Middle frontal gyrus (tissue), 1 donor: ENCODE data around the gene ITIH1.
"Not testable (repeated sequence)": the region's sequence is repeated elsewhere in the genome, so short reads cannot be mapped to it uniquely, and the experiment has no call there.

Experiments
- DNase-seq: peaks from one replicate; pipeline ENCODE4 v3.0.0-alpha.2; 2015; ENCODE audit warnings: low spot score; ENCODE audit errors: extremely low spot score

Gene ITIH1

DNA sequence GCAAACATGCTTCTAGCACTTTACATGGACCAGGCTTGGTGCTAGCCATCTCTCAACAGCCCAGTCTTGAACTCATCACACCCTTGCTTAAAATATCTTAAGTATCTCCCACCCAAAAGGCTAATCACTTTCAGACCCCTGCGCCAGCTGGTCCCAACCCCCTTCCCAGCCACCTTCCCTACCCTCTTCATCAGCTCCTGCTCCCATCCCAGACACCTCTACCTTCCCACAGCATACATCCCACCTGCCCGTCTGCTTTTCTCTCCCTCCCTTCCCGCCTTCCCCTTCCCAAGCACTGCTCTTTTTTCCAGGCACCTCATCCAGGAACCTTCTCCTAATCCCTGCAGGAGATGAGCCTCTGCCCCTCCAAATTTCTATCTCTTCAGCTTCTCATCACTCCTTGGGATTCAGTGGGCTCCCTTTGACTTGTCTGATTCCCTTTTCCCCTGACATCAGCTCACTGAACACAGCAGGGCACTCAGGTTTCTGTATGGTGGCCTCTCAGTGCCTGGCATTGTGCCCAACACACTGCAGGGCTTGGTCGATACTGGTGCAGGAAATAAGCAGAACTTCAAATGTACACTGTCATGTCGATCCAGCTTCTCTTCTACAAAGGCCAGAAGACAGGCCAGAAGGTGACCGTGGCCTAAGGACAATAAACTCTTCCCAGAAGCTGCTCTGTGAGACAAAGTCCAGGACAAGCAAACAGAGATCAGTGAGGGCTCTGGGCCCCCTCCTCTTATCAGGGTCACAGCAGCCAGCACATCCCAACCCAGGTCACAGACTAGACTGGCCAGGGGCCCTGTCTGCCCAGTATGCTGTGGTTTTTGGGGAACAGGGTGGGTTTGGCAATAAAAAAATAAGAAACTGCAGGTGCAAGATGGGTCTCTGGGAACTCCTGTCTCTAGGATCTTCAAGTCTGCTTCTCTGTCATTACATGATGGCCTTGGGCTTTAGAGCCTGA is 2.2 kb upstream of the ITIH1 start:
- DNase-seq = no peak

DNA sequence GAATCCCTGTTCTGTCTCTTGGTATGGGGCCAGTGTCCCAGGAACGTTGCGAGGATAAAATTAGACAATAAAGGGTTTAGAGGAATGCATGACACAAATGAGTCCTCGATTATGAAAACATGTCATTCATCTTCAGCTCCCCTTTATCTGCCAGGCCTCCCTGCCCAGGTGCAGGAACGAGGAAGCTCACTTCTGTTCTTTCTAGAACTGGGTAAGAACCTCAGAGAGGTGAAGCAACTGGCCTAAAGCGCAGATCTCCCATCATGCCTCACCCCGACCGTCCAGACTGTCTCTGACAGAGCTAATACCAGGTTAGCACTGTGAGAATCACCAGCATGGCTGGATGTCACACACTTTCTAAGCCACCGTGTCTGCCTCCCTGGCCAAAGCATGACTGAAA is 1.5 kb upstream of the ITIH1 start:
- no peak for DNase-seq

DNA sequence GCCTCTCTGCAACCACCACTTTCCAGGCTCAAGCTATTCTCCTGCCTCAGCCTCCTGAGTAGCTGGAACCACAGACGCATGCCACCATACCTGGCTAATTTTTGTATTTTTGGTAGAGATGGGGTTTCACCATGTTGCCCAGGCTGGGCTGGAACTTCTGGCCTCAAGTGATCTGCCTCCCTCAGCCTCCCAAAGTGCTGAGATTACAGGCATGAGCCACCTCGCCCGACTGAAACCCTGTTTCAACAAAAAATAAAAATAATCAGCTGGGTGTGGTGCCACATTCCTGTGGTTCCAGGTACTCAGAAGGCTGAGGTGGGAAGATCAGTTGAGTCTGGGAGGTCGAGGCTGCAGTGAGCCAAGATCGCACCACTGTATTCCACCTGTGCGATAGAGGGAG is 913 bp upstream of the ITIH1 start:
- not testable (repeated sequence) for DNase-seq

DNA sequence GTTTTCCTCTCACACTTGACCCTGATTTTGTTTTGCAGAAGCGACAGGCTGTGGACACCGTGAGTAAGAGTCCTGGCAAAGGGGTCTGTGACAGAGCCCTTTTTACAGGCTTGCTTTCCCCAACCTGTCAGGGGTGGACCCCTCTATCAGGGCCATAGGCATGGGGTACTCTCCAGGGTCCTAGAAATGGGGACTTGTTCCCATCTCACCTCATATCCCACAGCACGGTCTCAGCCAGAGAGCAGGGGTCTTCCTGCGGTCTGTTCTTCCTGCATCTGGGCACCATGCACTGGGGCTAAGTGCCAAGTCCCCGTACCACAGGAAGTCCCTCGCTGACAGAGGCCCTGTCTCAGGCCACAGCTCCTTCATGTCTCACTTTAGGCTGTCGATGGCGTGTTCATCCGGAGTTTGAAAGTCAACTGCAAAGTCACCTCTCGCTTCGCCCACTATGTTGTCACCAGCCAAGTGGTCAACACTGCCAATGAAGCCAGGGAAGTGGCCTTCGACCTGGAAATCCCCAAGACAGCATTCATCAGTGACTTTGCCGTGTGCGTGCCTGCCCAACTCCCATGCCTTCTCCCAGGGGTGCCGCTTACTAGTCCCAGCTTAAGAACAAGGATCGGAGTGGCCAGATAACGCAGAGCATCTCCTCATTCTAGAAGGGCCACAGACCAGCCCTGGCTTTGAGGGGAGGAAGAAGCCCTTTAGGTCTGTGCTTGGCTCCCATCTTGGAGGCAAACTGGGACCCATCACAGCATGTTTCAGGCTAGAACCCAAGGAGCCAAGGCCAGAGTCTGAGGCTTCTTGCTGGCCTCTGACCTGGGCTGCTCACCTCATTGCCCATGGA is 783 bp downstream of the ITIH1 start:
- no peak for DNase-seq

DNA sequence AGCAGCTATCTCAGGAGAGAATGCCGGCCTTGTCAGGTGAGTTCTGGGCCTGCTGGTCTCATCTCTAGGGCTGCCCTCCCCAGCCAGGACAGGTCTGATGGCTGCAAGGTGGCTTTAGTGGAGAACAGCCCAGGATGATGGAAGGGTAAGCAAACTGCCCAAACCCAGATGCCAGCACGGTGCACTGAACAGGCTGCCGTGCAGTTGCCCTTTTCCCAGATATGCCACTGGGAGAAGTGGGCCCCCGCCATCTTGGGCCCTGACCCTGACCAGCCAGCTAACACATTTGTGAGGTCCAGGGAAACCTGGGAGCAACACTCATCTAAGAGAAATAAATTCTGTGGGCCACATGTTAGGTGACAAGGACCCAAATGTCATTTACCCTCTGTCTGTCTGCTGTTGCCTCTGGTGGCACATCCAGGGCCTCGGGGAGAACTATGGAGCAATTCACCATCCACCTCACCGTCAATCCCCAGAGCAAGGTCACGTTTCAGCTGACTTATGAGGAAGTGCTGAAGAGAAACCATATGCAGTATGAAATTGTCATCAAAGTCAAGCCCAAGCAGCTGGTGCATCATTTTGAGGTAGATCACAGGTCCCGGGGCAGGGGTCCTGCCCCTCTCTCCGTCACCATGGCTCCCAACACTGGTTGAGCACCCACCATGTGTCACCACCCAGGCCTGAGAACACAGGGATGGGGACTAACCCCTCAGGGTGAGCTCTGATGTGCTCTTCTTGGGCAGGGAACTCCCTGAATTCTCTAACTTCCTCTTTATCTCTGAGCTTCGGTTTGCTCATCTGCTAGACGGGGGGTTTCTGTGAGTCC is 1.8 kb downstream of the ITIH1 start:
- no peak for DNase-seq

DNA sequence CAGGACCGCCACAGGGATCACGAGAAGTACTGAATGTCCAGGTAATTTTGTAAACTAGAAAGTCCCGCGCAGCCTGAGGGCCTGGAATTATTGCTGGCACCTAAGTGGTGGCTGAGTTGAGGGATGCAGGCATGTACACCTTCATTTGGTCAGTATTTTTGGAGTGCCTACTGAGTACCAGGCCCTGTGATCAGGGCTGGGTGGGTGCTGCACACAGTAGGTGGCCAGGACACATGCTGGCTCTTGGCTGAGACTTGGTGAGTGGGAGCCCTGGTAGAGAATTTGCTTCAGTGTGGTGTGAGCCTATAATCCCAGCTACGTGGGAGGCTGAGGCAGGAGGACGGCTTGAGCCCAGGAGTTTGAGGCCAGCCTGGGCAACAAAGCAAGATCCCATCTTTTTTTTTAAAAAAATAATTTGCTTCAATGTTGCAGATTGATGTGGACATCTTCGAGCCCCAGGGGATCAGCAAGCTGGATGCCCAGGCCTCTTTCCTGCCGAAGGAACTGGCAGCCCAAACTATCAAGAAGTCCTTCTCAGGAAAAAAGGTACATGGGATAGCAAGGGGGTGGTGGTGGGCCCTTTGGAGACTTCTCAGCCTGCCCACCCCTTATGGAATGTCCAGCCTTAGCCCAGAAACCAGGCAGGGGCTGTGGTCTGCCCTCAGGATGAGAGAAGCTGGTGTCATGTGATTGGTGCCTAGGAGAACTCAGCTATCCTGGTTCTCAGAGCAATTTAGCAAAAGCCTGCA is 2.6 kb downstream of the ITIH1 start:
- no peak for DNase-seq

DNA sequence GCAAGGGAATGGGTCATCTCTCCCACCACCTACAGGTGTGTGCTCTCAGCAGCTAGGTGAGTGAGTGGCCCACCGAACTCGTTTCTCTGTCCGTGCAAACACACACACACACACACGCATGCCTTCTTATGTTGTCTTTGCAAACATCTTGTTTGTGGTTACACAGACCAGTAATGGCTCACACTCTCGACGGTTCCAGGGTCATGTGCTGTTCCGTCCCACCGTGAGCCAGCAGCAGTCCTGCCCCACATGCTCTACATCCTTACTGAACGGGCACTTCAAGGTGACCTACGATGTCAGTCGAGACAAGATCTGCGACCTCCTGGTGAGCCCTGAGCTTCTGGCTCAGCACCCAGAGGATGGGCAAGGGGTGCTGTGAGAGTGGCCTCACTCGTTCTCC is 4.3 kb downstream of the ITIH1 start:
- no peak for DNase-seq

DNA sequence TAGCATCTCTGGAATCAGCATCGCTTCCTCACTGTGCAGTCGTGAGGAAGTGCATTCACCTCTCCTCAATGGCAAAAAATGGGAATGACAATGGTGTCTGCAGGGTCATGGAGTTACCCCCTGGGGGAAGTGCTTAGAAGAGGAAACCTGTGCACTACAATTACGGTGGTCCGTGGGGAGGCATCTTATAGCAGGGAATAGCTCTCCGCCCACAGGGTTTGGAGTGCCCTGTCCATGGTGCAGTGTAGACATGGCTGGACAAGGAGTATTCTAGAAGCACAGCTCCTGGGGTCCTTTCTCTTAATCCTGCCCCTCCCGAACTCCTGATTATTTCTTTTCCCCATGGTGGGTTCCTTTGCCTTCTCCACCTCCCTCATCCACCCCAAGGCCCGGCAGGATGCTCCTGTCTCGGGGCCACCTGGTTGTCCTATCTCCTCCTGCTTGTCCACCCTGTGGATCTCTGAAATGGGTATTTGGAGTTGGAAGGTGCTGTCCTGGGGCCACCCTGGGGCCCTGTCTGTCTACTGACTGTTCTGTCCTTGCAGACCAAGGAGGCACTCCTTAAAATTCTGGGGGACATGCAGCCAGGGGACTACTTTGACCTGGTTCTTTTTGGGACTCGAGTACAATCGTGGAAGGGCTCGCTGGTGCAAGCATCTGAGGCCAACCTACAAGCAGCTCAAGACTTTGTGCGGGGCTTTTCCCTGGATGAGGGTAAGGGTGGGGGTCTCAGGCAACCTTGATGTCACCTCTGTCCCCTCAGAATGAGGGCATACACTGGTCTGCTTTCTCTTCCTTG is 5.2 kb downstream of the ITIH1 start:
- DNase-seq = no peak

DNA sequence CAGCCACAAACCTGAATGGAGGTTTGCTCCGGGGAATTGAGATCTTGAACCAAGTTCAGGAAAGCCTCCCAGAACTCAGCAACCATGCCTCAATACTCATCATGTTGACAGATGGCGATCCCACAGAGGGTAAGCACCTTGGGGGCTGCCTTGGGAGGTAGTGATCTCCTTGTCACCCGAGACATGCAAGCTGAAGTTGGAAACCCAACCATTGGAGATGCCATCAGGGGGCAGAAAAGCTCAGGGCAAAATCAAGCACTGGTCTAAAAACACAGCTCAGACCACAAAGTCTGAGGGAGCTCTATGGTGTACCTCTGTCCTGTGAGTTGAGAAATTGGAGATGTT is 5.8 kb downstream of the ITIH1 start:
- DNase-seq = no peak

DNA sequence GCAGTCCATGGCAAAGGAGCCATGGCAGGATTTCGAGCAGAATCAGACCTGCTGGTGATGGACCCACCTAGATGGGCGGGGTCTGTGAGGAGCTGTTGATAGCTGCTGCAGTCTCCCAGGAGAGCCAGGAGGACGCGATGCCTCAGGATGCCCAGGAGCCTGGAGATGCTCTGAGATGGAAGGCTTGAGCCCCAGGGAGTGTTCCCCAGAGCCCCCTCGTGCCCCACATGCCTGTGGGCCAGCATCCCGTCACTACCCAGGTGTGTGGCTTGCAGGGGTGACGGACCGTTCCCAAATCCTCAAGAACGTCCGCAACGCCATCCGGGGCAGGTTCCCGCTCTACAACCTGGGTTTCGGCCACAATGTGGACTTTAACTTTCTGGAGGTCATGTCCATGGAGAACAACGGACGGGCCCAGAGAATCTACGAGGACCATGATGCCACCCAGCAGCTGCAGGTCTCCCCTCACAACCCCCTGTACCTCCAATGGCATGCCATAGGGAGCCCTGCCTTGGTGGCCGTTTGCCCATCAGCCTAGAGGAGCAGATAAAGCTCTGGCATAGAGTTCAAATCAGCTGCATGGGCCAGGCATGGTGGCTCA is 6.7 kb downstream of the ITIH1 start:
- no peak for DNase-seq

DNA sequence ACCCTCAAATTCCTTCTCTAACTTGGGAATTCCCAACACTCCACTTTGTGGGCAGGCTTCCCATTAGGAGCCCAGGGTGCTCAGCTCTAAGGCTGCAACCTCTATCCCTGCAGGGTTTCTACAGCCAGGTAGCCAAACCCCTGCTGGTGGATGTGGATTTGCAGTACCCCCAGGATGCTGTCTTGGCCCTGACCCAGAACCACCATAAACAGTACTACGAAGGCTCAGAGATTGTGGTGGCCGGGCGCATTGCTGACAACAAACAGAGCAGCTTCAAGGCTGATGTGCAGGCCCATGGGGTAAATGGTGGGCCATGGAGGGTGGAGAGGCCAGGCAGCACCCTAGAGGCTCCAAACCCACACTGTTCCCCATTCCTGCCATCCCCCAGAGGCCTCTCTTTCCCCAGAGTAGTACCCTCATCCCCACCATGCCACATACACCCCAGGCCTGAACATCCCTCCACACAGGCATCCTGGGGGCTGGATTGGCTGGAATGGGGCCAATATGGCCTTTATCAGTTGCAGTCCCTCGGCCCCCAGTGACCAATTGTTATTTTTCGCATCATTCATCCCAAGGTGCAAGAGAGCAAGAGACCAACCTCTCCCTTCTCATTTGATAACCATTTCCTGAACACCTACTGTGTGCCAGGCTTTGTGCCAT is 7.7 kb downstream of the ITIH1 start:
- no peak for DNase-seq

DNA sequence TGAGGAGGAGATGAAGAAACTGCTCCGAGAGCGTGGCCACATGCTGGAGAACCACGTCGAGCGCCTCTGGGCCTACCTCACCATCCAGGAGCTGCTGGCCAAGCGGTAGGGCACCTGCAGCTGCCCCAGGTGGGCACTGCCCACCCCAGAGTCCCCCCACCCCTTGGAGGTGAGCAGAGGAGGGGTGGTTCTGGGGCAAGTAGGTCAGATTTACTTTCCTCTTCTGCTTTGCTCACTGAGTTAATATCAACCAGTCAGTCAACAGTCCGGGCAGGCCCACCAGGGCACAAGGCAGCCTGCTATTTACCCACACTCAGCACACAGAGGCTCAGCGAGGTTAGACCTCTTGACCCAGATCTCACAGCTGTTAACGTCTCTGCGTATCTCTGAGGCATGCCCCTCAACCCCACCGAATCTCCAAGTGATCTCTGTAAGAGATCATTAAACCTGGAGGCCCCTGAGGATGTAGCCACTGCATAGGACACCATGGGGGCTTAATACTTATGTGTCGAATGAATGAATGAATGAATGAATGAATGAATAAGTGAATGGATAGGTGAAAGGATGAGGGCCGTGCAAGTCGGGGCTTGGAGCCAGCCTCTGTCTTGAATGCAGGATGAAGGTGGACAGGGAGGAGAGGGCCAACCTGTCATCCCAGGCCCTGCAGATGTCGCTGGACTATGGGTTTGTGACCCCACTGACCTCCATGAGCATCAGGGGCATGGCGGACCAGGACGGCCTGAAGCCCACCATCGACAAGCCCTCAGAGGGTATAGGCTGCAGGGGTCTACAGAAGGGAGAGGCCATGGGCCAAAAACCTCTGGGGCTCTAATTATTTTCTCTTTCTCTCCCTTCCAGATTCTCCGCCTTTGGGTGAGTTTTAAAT is 9.2 kb downstream of the ITIH1 start:
- DNase-seq = no peak

DNA sequence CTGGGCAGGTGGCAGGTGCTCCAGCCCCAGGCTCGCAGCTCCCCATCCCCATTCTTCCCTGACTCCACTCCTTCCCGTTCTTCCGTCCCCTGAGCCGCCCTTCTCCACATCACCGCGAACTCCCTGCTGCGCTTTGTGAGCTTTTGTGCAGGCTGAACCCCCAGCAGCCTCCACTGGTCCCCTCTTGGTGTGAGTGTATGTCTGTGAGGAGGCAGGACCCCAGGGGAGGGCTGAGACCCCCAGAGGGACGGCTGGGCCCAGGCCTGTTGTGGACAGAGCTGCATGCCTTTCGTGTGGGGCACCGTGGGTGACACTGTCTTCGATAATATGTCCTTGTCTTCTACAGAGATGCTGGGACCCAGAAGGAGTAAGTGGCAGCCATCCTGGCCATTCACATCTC is 9.8 kb downstream of the ITIH1 start:
- no peak for DNase-seq

DNA sequence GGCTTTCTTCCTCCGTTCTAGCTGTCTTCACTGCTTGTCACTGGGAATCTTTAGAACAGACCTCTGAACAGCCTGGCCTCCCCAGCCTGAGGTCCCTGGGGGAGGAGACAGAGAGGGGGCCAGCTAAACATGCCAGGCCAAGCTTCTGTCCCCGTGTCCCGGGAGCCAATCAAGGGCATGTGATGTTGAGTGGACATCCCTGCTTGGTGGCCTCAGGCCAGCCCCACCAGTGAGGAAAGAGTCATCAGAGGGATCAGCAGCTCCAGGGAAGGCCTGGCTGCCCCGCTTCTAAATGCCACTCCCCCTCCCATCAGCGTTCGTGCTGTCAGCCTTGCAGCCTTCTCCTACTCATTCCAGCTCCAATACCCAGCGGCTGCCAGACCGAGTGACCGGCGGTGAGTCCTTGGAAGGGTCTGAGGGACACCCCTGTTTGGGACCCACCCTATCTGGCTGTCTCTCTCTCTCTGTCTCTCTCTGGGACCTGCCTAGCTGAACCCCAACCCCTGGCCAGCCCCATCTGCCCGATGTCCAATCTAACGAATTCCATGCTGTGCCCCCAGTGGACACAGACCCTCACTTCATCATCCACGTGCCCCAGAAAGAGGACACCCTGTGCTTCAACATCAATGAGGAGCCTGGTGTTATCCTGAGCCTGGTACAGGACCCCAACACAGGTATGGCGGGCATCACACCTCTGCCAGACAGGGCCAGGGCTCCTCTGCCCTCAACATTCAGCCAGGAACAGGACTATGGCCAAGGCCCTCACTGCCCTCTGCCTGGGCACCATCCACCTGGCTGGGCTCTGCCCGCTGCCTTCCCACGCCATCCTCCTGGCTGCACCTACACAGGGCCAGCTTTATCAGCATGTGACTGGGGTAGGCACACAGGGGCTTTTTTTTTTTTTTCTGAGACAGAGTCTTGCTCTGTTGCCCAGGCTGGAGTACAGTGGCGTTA is 10.6 kb downstream of the ITIH1 start:
- no peak for DNase-seq

DNA sequence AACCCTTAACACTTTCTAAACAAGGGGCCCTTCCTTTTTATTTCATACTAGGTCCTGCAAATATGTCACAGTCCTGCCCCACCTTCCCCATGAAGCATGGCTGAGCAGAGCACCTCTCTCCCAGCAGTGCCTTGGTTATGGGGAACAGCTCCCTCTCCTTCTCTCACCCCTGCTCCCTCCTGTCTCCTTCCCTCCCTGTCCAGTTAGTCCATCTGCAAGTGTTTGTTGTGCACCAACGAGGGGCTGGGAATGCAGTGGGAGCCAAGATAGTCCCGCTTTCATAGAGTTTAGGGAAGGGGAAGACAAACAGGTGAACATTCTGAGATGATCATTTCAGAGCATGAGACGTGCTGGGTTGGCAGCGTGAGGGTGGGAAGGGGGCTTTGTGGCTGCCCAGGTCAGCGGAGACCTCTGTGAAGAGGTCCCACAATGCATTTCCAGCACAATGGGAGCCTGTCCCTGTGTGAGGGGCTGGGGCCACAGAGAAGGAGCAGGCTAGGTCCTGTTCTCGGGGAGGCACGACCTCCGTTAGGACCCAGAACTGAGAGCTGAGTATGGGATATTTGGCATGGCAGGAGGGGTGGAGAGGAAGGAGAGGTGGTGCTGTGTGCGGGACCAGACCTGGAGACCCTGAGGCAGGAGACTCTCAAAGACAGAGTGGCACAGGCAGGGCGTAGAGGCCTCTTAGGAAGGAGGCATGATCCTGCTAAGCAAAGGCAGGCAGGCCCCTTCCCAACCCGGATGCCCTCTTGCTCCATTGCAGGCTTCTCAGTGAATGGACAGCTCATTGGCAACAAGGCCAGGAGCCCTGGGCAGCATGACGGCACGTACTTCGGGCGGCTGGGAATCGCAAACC is 11.7 kb downstream of the ITIH1 start:
- DNase-seq = no peak

DNA sequence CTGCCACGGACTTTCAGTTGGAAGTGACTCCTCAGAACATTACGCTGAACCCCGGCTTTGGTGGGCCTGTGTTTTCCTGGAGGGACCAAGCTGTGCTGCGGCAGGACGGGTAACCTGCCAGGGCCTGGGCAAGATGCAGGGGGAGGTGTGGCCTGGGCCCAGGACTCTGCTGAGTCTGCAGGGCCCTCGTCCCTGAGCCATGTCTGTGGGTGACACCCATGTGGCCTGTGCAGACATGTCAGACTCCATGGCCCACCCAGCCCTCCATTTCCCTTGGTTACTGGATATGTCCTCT is 12.3 kb downstream of the ITIH1 start:
- no peak for DNase-seq
